ENCODE data around the gene IL2RA.
"Not testable (repeated sequence)": the region's sequence is repeated elsewhere in the genome, so short reads cannot be mapped to it uniquely, and the experiment has no call there.

IL2RA gene

DNA sequence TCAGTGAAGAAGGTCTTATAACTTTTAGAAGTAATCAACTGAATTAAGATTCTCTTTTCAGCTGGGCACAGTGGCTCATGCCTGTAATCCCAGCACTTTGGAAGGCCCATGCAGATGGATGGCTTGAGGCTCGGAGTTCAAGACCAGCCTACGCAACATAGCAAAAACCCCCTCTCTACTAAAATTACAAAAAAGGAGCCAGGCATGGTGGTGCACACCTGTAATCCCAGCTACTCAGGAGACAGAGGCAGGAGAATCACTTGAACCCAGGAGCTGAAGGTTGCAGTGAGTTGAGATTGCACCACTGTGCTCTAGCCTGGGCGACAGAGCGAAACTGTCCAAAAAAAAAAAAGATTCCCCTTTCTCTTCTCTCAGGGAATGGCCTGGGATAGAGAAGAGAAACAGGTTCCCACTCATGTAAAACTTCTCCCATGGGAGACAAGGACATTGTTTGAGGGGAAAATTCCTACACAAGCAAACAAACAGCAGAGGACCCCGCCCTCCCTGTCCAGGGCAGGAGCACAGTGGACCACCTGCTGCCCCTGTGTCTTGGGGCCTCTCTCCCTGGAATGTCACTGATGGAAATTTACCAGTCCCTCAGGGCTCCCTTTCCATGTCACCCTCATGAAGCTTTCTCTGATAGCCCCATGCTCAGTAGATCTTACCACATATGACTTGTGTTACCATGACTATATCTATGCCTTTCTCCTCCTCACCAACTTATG lies 5.6 kb downstream of the IL2RA start:
- no peak for DNase-seq (ENCODE audit: low spot score)

- DNase-seq (ENCODE audit: low spot score) = no peak
These were observed 6.2 kb downstream of the IL2RA start for GRCh38 chr10:6055929-6056328.

DNA sequence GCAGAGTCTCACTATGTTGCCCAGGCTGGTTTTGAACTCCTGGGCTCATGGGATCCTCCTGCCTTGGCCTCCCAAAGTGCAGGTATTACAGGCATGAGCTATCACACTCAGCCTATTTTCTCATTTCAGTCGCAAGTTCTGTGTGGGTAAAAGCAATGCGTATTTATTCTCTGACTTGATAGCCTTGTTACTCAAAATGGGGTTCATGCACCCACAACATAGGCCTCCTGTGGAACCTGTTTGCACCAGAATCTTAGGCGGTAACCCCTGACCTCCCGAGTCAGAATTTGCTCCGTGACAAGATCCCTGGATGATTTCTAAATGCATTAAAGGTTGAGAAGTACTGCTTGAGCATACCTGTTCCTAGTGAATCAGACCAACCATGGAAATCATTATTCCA lies 7.3 kb downstream of the IL2RA start:
- no peak for DNase-seq (ENCODE audit: low spot score)

DNA sequence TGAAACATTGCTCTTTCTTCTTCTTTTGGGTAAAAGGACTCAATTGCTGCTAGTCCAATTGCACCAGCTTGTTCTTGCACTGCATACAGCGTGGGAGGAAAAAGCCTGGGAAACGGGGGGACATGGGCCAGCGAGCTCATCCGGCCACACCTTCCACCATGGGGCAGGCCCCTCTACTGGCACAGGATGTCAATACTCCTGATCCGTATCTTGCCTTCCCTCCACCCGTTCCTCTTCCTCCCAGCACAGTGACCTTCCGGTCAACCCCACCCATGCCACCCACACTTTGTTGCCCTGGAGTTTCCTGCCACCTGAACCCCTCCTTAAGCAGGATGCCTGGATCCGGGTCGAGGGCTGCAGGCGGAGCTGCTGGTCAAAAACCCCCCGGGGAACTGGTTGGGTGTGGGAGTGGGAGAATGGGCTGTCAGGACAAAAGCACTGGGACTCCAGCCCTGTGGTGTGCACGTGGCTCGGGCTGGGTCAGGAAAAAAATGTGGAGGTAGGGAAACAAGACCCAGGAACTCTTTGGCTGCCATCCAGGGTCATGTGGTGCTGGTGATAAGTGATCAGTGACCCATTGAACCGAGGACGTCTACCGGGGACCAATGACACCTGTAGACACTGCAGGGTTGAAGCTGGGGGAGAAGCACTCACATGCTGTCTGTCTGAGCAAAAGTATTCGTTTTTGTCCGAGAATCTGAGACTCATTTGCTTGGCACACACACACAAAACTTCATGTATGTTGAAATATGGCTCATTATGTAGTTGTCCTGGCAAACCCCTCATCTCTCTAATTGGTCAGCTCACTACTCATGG lies 8.1 kb downstream of the IL2RA start:
- no peak for DNase-seq (ENCODE audit: low spot score)

DNA sequence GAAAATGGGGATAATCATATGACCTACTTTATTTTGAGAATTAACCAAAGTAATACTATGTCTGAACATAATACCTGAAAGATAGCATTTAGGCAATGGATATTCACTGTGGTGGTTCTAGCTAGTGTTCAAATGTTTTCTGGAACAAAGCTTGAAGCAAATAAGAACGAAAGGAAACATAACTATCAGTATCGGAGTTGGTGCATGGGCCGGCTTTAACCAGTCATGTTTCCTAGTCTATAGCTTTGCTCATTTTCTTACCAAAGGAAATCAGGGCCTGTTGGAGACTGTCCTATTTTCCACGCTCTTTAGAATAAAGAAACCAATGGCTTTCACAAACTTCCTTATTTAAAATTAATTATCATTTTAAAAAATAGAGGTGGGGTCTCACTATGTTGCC lies 8.9 kb downstream of the IL2RA start:
- no peak for DNase-seq (ENCODE audit: low spot score)

- no peak for DNase-seq (ENCODE audit: low spot score)
These were observed 9.6 kb downstream of the IL2RA start for GRCh38 chr10:6052247-6053221.

DNA sequence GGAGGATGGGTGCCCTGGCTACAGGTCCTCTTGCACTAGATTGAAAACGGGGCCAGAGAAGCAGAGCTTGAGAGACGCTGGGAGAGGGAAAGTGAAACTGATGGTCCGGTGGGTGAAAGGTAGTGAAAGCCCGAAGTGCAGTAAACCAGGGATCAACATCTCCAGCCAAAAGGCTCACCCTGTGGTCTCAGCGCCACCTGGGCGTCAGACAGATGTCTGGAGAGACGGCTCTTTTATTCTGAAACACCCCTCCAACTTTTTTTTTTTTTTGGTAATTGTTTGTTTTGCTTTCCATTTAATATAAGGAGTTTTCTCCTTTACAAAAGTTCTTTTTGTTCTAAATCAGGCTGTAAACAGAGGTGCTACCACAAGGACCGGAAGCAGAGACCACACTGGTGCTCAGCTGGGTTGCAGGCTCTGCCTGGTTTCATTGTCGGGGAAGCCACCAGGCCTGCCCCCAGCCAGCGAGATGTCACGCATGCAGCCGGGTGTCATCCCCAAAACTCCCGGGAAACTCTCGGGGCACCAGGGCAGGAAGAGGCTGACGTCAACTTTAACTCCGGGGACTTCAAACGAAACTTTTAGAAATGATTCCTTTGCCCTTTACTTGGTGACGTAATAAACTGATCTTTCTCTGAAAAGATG lies 11.2 kb downstream of the IL2RA start:
- peak; percentile 70 for DNase-seq (ENCODE audit: low spot score)

GRCh38 chr10:6049031-6049400 lies 13.2 kb downstream of the IL2RA start:
- DNase-seq (ENCODE audit: low spot score) = no peak

DNA sequence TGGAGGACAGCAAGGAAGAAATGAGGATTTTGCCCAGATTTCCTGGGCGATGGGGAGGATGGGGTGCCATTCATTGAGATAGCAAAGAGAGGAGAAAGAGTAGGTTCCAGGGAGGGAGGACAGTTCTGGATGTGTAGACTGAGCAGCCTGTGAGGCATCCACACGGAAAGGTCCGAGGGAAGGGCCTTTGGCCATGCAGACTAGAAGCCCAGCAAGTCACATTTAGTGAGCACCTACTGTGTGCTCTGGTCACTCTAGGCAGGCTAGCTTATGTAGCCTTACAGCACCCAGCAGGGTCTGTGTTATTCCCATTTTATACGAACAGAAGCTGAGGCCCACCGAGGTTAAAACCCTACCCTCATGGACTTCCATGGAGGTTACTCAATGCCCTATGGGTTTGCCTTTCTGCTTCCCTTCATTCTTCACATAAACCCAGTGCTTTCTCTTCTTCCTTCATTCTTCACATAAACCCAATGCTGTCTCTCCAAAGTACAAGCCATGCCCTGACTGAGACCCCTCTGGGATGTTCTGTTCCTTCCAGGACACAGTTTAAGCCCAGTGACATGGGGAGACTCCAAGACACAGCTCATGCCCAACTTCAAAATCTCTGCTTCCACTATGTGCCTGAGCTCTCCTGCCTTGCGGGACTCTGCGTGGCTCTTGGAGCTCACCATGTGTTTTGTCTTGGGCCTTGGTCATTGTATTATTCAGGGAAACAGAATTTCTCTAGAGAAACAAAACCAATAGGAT lies 13.7 kb downstream of the IL2RA start:
- DNase-seq (ENCODE audit: low spot score) = no peak

DNA sequence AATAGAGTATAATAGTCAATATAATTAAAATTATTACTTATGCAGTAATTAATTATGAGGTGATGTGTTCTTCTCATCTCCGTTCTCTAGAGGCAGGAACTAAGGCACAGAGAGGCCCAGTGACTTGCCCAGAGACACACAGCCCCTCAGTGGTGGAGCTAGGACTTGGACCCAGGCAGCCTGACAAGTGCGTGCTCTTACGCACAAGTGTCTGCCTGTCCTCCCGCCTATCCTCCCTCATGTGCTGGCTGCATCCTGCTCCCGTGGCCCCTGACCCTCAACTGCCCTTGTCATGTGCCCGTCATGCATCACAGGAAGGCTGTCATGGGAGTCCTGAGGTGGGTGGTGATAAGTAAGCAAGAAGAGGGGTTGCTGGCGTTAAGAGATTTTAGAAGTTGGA lies 14.3 kb downstream of the IL2RA start:
- DNase-seq (ENCODE audit: low spot score) = no peak

DNA sequence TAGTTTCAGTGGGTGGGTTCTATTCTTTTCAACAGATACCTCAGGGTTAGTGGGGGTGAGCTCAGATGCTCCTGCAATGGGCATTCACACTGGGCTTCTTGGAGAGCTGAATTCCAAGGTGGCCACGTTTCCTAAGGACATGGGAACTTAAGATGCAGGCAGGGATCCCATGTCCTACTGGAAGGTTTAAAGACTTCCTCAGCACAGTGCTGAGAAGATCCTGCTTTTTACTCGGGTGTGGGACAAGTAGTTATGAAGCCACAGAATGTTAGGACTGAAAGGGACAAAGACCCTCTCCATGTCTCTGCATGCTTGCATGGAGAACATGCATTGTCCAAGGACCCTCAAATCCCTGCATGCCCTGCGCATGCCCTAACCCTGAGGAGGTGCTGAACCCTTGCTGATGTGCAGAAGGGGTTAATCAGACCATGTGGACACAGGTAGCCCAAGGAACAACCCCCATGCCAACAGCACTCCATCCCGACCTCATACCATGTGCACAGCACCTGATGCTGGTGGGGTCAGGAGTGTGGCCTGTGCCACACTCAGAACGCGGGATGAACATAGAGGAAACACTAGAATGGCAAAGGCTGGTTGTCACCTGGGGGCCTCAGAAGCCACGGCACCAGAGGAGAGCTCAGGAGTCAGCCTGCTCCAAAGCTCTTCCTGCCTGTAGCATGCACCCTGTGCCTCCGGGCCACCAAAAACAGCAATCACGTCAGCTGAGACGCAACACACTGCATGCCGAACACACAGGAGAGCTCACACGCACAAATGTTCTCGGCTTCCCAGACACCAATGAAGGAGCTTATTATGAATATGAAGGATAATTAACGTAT lies 15.2 kb downstream of the IL2RA start:
- no peak for DNase-seq (ENCODE audit: low spot score)

DNA sequence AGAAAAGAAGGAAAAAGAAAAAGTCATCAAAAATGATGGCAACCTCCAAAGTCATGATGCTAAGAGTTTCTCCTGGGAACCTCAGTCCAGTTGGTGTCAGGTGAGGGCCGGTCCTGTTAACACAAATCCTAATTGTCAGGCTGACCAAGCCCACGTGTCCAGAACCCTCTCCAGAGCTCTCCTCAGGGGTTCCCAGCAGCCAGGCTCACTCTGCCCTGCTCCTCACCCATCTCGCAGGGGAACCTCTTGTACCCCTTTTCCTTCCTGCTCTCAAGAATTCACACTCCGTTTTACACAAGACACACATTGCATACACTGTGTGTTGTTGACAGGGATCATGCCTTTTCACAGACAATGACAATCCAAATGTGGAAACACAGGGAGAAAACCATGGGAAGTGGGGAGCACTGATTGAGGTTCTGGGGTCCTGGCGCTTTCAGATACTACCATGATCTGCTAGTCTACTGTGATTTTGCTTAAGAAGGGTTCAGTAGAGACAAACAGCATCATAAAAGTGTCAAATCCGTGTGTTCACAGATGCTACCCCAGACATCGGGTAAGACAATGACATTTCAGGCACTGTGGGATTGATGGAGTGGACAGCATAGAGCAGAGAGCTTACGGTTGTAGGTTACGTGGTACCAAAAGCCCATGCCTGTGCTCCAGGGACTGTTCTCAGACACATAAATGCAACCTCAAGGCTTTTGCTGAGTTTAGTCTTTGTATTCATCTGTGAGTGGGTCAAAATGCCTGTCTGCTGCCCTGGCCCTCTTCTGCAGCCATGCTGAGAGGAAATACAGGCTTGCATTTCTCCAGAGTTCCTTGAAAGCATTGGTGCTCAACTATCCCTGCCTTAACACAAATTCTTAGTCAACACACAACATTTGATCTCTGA lies 16.0 kb downstream of the IL2RA start:
- no peak for DNase-seq (ENCODE audit: low spot score)

GRCh38 chr10:6045314-6045848 lies 16.8 kb downstream of the IL2RA start:
- DNase-seq (ENCODE audit: low spot score) = no peak

DNA sequence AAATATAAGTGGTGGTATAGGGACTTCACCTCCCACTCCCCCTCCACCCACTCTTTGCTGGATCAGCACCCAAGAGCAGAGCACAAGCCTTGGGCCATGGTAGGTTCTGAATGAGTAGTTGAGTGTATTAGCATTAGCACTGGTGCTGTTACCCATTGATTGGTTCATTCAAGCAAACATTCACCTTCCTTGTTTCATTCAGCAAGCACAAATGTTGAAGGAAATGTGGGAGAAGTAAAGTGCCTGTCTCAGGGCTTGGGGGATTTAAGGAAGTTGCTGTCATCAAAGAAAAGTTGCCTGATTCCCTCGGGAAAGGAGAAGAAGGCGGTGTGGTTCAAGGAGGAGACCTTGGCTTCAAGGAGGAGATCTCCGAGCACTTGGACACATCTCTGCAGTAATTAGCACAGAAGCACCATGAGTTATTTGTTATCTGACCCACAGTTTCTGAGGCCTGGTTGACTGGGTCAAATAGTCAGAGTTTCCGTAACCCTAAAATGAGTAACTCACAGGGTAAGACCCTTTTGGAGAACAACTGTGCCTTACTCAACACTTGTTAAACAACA lies 17.3 kb downstream of the IL2RA start:
- no peak for DNase-seq (ENCODE audit: low spot score)

GRCh38 chr10:6044060-6044459 lies 18.1 kb downstream of the IL2RA start:
- DNase-seq (ENCODE audit: low spot score) = no peak

DNA sequence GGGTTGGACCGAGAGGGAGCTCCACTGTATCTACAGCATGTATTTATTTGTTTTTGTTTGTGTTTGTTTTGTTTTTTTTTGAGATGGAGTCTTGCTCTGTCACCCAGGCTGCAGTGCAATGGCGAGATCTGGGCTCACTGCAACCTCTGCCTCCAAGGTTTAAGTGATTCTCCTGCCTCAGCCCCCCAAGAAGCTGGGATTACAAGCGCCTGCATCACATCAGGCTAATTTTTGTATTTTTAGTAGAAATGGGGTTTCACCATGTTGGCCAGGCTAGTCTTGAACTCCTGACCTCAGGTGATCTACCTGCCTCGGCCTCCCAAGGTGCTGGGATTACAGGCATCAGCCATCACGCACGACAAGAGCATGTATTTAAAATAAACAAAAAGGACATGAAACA lies 18.8 kb downstream of the IL2RA start:
- not testable (repeated sequence) for DNase-seq (ENCODE audit: low spot score)

DNA sequence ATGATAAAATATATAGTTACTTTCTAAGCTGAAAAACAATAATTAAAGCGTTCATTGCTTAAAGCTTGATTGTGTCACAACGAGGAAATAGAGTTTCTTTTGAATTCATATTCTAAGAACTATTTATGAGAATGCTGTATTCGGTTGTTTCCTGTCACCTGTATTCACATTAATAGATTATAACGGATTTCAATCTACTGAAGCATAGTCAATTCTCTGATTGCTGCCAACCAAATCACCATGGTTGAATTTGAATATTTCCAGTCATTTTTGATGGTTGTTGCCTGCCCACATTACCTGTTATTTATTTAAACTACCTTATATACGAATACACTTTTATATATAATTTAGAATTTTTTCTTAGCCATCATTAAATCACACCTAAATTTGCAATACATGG lies 22.0 kb downstream of the IL2RA start:
- DNase-seq (ENCODE audit: low spot score) = no peak

- no peak for DNase-seq (ENCODE audit: low spot score)
These were observed 22.5 kb downstream of the IL2RA start for GRCh38 chr10:6039711-6040110.
